CD4-positive, alpha-beta T cell treated with Interleukin-21 for 1 hour (primary cell): ENCODE results near the gene PTRH2.
"Not testable (repeated sequence)": the region's sequence is repeated elsewhere in the genome, so short reads cannot be mapped to it uniquely, and the experiment has no call there.

ENCODE experiments used
- DNase-seq: peaks from one replicate; pipeline ENCODE4 v3.0.0-alpha.2; 2020

Gene PTRH2

DNA sequence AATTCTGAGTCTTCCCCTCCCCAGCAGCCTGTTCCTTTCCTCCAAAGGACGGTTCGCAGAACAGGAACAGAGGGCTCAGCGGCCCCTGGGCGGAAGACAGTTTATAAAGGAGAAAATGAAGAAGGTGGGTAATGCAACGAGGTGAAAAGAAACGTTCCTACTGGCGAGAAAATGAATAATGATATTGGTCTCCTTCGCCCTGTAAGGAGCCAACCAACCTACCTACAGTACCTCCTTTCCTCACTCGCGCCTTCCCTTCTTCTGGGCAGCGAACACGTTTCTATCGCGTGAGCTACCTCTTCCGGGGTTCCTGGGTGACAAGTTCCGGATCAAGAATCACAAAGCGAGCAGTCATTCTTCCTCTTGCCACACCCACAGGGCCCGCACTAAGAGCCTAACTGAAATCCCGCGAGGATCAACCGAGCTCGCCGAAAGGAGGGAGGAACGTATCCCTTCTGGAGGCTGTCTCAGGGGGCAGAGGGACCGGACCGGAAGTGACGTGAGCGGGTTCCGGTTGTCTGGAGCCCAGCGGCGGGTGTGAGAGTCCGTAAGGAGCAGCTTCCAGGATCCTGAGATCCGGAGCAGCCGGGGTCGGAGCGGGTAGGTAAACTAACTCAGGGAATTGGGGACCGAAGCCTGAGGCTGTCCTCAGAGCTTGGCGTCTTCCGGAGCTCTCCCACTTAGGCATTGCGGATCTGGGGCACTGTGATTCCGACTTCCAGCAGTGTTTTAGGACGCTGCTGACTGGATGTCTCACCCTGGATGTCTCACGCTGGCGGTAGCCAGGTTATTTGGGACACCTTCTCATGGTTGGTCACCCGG lies at the start of gene PTRH2, which contains the start of gene VMP1:
PTRH2 (minus strand) TSS at position 282 of the 822 bp plus-strand sequence. CDS start 9,452 bp downstream, outside the sequence.
VMP1 (plus strand) TSS at position 506 of the 822 bp plus-strand sequence. CDS start 23,793 bp downstream, outside the sequence.
- peak; percentile 96 for DNase-seq

DNA sequence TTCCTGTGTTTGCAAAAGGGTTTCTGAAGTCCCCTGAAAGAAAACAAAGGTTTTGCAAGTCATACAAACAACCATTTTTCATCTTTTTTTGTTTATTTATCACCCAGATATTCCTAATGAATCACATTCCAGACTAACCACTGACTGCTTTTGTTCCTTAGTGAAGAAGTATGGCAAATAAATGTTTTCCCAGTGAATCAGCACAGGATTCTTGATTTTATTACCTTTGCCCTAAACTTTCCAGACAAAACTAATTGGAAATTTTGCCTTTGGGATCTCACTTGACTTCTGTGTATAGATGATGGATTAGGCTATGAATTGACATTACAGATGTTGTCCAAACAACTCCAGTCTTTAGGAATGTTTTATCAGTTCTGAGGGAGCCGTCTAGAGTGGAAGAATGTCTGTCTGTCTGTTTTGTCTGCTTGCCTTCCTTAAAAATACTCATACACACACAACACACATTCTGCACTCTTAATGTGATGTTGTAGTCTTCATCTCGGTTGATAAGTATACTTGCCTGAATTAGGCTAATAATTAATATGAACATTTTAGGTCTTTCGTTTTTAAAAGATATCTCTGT lies 49.1 kb upstream of the PTRH2 start:
- DNase-seq, result no peak

DNA sequence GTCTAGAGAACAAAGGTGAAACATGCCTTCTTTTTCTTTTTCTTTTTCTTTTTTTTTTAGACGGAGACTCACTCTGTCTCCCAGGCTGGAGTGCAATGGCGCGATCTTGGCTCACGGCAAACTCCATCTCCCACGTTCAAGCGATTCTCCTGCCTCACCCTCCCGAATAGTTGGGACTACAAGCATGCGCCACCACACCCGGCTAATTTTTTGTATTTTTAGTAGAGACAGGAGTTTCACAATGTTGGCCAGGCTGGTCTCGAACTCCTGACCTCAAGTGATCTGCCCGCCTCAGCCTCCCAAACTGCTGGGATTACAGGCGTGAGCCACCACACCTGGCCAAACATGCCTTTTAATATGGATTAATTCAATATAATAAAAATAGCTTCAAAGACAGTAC lies 47.8 kb upstream of the PTRH2 start:
- DNase-seq, result not testable (repeated sequence)

DNA sequence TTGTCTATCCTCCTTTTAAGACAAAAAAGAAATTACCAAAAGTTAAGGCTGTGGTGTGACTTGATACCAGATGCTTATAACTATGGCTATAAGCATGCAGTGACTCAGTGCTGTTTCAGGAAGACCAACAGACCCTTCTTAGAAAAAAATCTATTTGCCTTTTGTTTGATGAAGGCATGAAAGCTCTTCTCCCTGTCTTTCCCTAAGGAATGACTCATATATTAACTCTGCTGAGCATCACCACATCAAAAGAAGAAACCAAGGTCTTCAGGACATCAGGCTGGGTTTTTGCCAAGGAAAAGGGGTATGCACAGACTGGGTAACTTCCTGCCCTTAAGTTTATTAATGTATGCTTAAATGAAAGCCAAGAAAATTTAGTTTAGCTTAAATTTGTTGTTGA lies 47.3 kb upstream of the PTRH2 start:
- peak; percentile 19 for DNase-seq

DNA sequence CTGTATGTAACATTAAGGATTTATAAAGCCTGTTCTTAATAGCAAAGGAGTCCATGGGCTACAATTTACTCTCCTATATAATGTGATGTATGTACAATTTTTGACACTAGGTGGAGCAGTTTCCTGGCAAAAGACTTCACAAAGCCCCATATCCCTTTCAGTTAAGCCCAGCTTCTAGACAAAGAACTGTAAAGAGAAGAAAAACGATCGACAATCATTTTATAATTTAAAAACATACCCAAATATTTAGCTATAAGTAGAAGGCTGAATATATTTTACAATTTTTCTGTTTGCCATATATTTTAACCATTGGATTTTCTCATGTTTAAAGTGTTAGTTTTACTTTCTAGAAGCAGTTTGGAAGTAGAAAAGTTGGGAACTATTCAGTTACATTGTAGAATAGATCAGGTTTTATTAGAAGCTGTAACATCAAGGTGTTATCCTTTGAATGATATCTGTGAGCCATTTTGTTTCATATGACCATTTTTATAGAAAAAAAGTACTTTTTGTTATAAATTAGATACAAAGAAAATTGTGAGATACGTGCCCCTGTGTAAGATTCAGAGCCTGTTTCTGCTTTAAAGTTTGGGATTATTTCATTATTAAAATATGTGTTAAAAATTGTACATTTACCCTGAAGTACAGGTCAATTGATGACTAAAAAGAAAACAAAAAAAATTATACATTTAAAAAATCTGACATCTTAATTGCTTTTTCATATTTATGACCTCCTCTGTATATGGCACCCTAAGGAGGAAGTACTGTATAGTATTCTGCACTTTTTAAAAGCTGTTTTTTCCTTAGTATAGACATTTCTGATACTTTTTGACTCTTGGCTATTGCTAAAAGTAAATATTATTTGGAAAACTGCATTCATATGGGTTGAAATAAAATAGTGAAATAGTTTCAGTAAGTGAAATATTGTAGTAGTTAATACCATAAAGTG lies 46.6 kb upstream of the PTRH2 start:
- DNase-seq, result peak; percentile 88

DNA sequence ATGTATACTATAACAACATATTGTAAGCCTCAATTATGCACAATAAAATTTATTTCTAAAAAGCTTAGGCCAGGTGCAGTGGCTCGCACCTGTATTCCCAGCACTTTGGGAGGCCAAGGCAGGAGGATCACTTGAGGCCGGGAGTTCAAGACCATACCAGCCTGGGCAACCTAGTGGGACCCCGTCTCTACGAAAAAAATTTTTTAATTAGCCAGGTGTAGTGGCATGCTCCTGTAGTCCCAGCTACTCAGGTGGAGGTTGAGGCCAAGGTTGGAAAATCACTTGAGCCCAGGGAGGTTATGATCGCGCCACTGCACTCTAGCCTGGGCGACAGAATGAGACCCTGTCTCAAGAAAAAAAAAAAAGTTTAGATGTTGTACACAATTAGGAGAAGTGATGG lies 45.7 kb upstream of the PTRH2 start:
- DNase-seq, result no peak

DNA sequence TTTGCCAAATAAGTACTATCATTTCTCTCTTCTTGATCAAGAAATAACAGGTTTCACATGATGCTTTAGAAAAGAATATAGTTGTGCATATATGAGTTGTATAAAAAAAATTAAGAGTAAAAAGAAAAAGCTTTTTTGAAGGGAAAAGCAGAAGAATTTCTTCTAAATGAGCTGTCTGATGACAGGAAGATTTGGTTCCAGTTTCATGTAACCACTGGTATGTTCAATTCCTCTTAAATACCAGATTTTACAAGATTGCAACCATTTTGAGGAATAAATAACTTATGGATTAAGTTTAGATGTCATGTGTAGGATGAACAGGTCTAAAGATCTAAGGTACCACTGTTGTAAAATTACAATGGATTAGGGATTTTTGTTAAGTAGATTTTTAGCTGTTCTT lies 45.2 kb upstream of the PTRH2 start:
- no peak for DNase-seq

DNA sequence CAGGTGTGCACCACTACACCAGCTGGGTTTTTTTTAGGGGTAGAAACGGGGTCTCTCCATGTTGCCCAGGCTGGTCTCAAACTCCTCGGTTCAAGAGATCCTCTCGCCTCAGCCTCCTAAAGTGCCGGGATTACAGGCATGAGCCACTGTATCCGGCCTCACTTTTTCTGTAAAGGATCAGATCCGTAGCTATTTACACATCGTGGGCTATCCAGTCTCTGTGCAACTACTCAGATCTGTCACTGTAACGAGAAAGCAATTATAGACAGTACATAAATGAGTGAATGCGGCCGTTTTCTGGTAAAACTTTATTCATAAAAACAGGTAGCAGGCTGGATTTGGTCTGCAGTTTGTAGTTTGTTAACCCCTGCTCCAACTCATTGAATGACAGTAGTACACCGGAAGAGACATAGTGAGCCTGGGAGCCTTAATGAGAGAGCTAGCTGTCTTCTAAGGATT lies 44.8 kb upstream of the PTRH2 start:
- peak; percentile 18 for DNase-seq

DNA sequence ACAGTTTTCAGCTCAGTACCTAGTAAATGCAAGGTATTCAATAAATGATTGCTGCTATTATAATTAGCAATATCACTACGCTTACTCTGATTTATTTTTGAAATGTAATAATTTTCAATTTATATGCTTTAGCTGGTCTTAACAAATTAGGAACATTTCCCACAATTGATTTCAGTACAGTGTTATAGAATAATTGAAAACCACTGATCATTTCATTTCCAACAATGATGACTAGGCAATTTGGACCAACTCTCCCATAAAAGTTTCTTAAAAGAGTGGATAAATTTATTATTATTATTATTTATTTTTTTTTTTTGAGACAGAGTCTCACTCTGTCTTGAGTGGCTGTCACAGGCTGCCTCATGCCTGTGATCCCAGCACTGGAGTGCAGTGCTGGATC lies 41.4 kb upstream of the PTRH2 start:
- DNase-seq, result no peak

DNA sequence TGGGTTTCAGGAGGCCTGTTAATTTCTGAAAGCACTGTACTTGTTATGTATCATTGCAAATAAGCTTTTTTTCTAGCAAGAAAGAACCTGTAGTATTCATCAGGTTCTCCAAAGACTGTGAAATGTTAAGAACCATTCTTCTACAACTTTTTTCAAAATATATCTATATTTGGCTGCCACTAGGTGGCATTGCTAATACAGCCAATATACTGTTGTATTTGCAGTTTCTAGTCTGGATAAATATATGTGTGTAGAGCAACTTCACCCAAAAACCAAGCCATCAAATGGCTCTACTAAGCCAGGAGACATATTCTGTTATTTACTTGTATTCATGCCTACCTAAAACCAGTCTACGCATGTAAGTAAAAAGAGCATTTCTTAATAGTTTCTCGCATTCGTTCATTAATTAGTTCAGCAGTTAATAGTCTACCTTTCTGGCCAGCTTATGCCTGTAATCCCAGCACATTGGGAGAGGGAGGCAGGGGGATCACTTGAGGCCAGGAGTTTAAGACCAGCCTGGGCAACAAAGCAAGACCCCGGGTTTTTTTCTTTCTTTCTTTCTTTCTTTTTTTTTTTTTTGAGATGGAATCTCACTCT lies 39.7 kb upstream of the PTRH2 start:
- DNase-seq, result peak; percentile 55

DNA sequence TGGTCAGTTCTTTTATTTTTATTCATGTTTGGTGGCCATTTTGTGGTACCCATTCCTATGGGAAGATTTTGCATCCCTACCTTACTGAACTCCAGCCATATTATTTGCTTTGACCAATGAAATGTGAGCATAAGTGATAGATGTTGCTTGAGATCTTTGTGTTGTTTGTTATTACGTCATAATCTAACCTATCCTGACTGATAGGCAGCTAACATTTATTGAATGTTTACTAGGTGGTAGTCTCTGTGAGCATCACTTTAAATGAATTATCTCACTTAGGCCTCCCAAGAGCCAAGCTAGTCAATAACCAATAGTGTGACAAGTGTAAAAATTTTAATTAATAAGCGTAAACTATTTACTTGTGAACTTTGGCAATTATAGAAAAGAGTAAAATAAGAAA lies 37.8 kb upstream of the PTRH2 start:
- DNase-seq, result no peak

DNA sequence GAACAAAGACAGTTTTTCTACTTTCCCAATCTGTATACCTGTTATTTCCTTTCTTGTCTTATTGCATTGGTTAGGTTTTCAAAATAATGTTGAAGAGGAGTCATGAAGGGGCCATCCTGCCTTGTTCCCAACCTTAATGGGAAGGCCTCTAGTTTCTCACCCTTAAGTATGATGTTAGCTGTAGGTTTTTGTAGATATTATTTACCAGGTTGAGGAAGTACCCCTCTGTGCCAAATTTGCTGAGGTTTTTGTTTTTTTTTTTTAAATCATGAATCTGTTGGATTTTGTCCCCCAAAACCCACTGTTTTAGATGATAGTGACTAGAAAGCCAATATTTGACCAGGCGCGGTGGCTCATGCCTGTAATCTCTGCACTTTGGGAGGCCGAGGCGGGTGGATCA lies 36.6 kb upstream of the PTRH2 start:
- DNase-seq, result no peak

DNA sequence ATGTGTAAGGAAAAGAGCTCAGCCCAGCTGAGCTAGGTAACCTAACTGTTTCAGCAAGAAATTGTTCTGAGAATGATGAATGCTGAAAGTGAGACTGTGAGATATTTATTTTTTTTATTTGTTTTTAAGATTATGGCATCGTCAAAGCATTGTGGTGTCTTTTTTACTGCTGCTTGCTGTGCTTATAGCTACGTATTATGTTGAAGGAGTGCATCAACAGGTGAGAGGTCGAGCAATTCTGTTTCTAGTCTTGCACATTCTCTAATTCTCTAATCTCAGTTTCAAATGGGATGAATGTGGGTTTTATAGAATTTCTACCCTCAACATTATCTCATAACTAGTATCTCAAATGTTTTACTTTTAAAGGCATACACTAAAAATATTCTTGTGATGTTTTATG lies 30.1 kb upstream of the PTRH2 start:
- no peak for DNase-seq

DNA sequence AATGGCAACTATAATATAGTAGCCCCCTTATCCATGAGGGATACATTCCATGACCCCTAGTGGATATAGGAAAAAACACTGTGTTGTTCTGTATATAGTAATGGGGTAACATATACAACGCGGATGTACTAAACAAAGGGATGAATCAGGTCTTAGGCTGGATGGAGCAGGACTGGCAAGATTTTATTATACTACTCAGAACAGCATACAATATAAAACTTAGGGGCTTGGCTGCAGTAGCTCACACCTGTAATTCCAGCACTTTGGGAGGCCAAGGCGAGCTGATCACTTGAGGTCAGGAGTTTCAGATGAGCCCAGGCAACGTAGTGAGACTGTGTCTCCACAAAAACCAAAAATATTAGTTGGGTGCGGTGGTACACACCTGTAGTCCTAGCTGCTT lies 27.0 kb upstream of the PTRH2 start:
- no peak for DNase-seq

DNA sequence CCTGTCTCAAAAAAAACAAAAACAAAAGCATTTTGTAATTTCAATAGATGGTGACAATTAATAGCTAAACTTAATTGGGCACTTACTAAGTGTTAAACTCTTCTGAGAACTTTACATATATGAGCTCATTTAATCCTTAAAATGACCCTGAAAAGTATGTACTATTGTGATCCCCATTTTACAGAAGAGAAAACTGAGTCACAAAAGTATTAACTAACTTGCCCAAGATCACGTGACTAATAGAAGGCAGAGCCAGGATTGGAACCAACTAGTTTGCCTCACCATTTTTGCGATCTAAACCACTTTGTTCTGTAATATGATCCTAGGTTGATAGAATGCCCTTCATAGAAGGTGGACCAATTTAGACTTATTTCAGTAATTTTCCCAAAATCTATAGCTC lies 26.5 kb upstream of the PTRH2 start:
- no peak for DNase-seq

DNA sequence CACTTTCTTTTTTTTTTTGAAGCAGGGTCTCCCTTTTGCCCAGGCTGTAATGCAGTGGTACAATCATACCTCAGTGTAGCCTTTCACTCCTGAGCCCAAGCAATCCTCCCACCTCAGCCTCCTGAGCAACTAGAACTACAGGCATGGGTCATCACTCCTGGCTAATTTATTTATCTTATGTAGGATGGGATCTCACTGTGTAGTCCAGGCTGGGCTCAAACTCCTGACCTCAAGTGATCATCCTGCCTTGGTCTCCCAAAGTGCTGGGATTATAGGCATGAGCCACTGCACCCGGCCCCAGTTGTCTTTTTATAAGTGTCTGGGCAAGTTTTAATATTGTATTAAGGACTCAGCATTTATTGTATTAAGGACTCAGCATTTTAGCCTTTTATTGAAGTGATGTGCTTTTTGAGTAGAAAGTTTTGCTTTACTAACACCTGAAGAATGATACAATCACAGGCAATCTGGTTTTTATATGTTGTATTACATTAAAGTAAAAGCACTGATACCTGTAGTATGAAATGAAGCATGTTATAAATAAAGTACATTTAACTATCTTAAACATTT lies 23.1 kb upstream of the PTRH2 start:
- no peak for DNase-seq

DNA sequence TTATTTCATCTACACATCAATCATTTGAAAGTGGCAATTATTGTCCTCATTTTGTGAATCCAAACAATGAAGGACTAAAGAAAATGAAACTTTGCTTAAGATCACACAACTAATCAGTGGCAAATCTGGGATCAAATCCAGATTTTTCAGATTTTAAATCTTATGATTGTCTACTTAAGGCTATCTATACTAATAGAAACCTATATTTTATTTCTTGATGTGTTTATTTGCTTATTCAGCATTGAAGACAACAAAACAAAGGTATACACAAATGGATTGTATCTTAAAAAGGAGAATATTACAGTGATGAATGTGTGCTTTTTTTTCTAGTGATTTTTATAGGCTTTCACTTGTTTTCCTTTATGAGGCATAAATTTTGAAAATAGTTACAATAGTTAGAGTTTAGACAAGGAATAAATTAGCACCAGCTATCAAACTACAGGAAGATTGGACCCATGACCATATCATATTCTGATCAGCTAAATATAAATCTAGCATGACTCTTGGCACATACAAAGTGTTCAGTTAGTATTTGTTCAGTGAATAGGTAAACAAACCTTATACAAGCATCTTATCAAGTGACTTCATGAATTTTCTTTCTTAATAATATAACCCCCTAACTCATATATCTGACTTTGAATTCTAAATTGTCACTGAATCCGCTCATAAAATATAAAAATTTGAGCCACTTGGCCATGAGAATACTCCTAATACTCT lies 20.7 kb upstream of the PTRH2 start:
- DNase-seq, result no peak

DNA sequence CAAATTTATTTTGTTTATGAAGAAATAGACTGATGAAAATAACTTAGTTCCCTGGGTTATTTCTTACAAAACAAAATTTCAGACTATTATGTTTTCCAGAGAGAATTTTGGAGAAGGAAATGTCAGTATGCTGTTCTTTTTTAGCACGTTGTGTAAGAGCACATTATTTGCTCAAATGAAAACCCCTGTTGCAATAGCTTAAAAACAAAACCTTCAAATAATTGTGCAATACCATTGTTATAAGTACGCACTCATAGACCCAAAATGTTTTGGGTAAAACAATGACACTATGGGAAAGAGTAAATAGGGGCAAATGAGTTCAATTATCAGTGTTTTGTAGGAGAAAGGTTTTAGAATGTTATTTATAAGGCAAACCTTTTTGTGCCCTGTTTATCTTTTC lies 18.5 kb upstream of the PTRH2 start:
- no peak for DNase-seq

DNA sequence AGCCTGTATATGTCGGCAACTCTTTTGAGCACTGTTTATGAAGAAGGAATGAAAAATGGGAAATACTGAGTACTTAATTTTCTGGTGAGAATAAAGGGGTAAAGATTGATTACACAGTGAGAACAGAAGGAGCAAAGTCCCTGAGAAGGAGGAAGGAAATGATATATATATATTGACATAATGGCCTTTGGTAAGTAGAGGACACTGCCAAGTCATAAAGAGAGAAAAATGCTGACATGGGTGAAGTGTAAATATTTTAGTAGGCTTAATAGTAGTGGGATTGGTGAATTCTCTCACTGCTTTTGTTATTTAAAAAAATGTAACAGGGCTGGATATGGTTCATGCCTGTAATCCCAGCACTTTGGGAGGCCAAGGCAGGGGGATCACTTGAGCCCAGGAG lies 16.4 kb upstream of the PTRH2 start:
- no peak for DNase-seq

DNA sequence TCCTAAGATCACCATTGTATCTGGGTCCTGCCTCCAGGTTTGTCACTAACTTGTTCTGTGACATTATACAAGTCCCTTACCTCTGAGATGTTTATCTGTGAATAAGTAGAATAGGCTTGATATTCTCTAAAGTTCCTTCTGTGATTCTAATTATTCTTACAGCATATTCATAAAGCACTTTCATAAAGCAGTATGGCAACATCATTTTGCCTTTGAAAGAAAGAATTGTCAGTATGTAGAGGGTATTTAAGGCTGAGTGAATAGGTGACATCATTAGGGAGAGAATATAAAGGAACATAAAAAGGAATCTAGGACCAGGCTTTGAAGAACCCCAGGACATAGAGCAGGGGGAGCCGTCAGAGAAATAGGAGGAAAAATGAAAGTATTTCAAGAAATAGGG lies 15.8 kb upstream of the PTRH2 start:
- DNase-seq, result no peak

DNA sequence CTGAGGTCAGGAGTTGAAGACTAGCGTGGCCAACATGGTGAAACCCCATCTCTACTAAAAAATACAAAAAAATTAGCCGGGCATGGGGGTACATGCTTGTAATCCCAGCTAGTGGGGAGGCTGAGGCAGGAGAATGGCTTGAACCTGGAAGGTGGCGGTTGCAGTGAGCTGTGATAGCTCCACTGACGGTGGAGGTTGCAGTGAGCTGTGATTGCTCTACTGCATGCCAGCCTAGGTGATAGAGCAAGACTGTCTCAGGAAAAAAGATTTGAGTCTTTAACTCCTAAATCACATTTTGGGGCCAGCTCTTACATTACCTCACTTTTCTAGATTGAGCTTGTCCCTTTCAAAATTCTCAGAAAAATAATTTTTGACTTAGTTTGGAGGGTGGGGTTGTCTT lies 15.4 kb upstream of the PTRH2 start:
- no peak for DNase-seq

DNA sequence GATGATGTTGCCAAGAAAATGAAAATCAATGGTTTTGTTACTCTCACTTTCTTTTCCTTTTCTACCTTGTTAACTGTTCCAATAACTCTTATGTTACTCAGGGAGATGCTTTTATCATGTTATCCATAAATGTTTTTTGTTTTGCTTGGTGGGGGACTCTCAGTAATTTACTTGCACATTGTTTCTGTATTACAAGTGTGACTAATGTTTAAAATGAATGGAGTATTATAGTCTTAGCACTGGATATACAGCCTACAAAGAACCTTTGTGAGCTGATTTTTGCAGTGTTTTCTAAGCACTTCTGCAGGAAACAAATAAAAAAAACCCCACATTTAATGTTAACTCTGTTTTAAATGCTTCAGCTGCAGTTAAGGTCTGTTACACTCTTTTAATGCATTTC lies 12.3 kb upstream of the PTRH2 start:
- DNase-seq, result no peak
